ENCODE data around the gene HYAL2.

DNA sequence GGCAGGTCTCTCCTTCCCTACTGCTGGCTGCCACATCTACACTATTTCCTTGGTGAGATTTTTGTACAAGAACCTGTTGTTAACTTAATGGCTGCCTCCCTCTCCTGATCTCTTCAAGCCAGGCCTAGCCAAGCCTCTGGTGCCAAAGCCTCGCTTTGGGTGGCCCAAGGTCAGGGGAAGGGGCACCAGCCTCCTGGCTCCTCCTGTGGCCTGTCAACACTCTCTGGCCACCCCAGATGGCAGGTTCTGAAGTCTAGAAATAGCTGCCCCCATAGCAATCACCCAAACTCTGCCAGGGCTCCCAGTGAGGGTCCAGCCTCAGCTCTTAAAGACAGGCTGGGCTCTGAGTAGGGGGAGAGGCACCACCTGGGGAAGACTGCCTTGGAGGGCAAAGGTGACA, 35.3 kb downstream of the HYAL2 start:
- no peak for TF ChIP-seq POLR2A (IDR thresholded peaks at IDR 0.05)
- TF ChIP-seq, protein P1, sequence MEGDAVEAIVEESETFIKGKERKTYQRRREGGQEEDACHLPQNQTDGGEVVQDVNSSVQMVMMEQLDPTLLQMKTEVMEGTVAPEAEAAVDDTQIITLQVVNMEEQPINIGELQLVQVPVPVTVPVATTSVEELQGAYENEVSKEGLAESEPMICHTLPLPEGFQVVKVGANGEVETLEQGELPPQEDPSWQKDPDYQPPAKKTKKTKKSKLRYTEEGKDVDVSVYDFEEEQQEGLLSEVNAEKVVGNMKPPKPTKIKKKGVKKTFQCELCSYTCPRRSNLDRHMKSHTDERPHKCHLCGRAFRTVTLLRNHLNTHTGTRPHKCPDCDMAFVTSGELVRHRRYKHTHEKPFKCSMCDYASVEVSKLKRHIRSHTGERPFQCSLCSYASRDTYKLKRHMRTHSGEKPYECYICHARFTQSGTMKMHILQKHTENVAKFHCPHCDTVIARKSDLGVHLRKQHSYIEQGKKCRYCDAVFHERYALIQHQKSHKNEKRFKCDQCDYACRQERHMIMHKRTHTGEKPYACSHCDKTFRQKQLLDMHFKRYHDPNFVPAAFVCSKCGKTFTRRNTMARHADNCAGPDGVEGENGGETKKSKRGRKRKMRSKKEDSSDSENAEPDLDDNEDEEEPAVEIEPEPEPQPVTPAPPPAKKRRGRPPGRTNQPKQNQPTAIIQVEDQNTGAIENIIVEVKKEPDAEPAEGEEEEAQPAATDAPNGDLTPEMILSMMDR (IDR thresholded peaks at IDR 0.05) = no peak

Measured in uterus (tissue), 2 donors.